Measurements from ENCODE around the gene SYT13.

- TF ChIP-seq MXI1 (IDR thresholded peaks at IDR 0.05; ENCODE audit: borderline replicate concordance, low read depth, low read length) (no peak), CTCF (conservative IDR thresholded peaks at IDR 0.05; ENCODE audit: low read depth, low read length) (no peak), POLR2A (IDR thresholded peaks at IDR 0.05; ENCODE audit: low read depth, low read length) (no peak), RAD21 (IDR thresholded peaks at IDR 0.05; ENCODE audit: low read length) (no peak), ELK1 (IDR thresholded peaks at IDR 0.05; ENCODE audit: borderline replicate concordance, low read depth, low read length) (no peak), USF2 (IDR thresholded peaks at IDR 0.05; ENCODE audit: low read depth, low read length) (no peak), SMC3 (IDR thresholded peaks at IDR 0.05; ENCODE audit: low read depth, low read length) (no peak), MAFK (IDR thresholded peaks at IDR 0.05; ENCODE audit: low read depth, low read length) (no peak), RCOR1 (IDR thresholded peaks at IDR 0.05; ENCODE audit: insufficient replicate concordance, low read length) (no peak), BHLHE40 (IDR thresholded peaks at IDR 0.05; ENCODE audit: low read depth, low read length) (no peak), CEBPB (IDR thresholded peaks at IDR 0.05; ENCODE audit: low read depth, low read length) (no peak), MAZ (IDR thresholded peaks at IDR 0.05; ENCODE audit: borderline replicate concordance, low read depth, low read length) (no peak)
Measured at GRCh38 chr11:45263773-45264172, 22.4 kb downstream of the SYT13 start.
